HepG2 (cell line): ENCODE results near the gene MT4. TPM values are rescaled to one million over a fixed set of nuclear protein-coding genes. Genes with fewer than 3 reads are reported as not detected.

Experiments used
- CHCHD3 ChIP-seq: sonication (generic); formaldehyde crosslinking; IDR thresholded peaks from 2 replicates; pipeline ENCODE4 v1.8.0; 2022; ENCODE audit warnings: mild to moderate bottlenecking, missing genetic modification reagents, moderate library complexity
- HOMEZ ChIP-seq: IDR thresholded peaks from 2 replicates; pipeline ENCODE4 v1.6.1; 2016; ENCODE audit warnings: low read depth
- ISL2 ChIP-seq: sonication (generic); formaldehyde crosslinking; IDR thresholded peaks from 2 replicates; pipeline ENCODE4 v1.5.0; 2020; ENCODE audit warnings: missing genetic modification reagents
- KDM1A ChIP-seq: IDR thresholded peaks from 2 replicates; pipeline ENCODE4 v1.6.1; 2016; ENCODE audit warnings: missing compliant biosample characterization
- KDM3A ChIP-seq: IDR thresholded peaks from 2 replicates; pipeline ENCODE4 v1.6.1; 2018; ENCODE audit warnings: low read depth, missing compliant biosample characterization
- MAFG ChIP-seq: sonication (generic); formaldehyde crosslinking; IDR thresholded peaks from 2 replicates; pipeline ENCODE4 v1.5.1; 2020; ENCODE audit warnings: mild to moderate bottlenecking, missing genetic modification reagents
- PRDM4 ChIP-seq: sonication (generic); formaldehyde crosslinking; IDR thresholded peaks from 2 replicates; pipeline ENCODE4 v1.9.0; 2021; ENCODE audit warnings: missing genetic modification reagents, borderline replicate concordance
- RNF219 ChIP-seq: sonication (generic); formaldehyde crosslinking; IDR thresholded peaks from 2 replicates; pipeline ENCODE4 v1.5.0; 2020; ENCODE audit warnings: mild to moderate bottlenecking, missing genetic modification reagents
- SMAD9 ChIP-seq: sonication (generic); formaldehyde crosslinking; IDR thresholded peaks from 2 replicates; pipeline ENCODE4 v1.5.1; 2020; ENCODE audit warnings: mild to moderate bottlenecking, missing genetic modification reagents
- SMC3 ChIP-seq: IDR thresholded peaks from 2 replicates; pipeline ENCODE4 v1.6.1; 2011; ENCODE audit warnings: low read length, improper control_type of control experiment
- ZBTB2 ChIP-seq: sonication (generic); formaldehyde crosslinking; IDR thresholded peaks from 2 replicates; pipeline ENCODE4 v1.8.0; 2022; ENCODE audit warnings: low read depth, missing genetic modification reagents
- ZBTB39 ChIP-seq: sonication (generic); formaldehyde crosslinking; IDR thresholded peaks from 2 replicates; pipeline ENCODE4 v1.5.0; 2020; ENCODE audit warnings: missing genetic modification reagents
- ZEB1 ChIP-seq: IDR thresholded peaks from 2 replicates; pipeline ENCODE4 v1.6.1; 2012; ENCODE audit warnings: mild to moderate bottlenecking, low read depth, inconsistent platforms; ENCODE audit not compliant: insufficient replicate concordance
- ZNF230 ChIP-seq: sonication (generic); formaldehyde crosslinking; IDR thresholded peaks from 2 replicates; pipeline ENCODE4 v1.4.0; 2020; ENCODE audit warnings: mild to moderate bottlenecking, missing genetic modification reagents
- ZNF296 ChIP-seq: sonication (generic); formaldehyde crosslinking; conservative IDR thresholded peaks from 2 replicates; pipeline ENCODE4 v1.5.0; 2020; ENCODE audit warnings: mild to moderate bottlenecking, missing genetic modification reagents
- ZNF350 ChIP-seq: sonication (generic); formaldehyde crosslinking; IDR thresholded peaks from 2 replicates; pipeline ENCODE4 v1.4.0; 2020; ENCODE audit warnings: mild to moderate bottlenecking, low read depth, missing genetic modification reagents, borderline replicate concordance
- ZNF383 ChIP-seq: sonication (generic); formaldehyde crosslinking; IDR thresholded peaks from 2 replicates; pipeline ENCODE4 v1.4.0; 2020; ENCODE audit warnings: missing genetic modification reagents, mild to moderate bottlenecking, borderline replicate concordance
- ZNF550 ChIP-seq: sonication (generic); formaldehyde crosslinking; IDR thresholded peaks from 2 replicates; pipeline ENCODE4 v1.4.0; 2020; ENCODE audit warnings: mild to moderate bottlenecking, missing genetic modification reagents, borderline replicate concordance
- ZNF660 ChIP-seq: sonication (generic); formaldehyde crosslinking; IDR thresholded peaks from 2 replicates; pipeline ENCODE4 v1.5.1; 2020; ENCODE audit warnings: mild to moderate bottlenecking, low read depth, missing genetic modification reagents, borderline replicate concordance
- polyA plus RNA-seq, 8 experiments: library from polyadenylated mRNA; depleted of rRNA in 3 of 8; stranded (reverse) in 7 of 8; unstranded in 1 of 8; fragments of >200 nt; fragmentation: Illumina TruSeq in 4 of 8; extraction: Trizol in 4 of 8; gene quantifications; 2 replicates each; pipeline versions ENCODE4 v1.2.1 to v1.2.3, GENCODE V29; 2011 to 2016; ENCODE audit warnings: low read depth in 4 of 8, missing spikeins in 1 of 8, mixed read lengths in 1 of 8; ENCODE audit not compliant: insufficient read depth in 1 of 8
- total RNA-seq, 5 experiments: library from RNA; depleted of rRNA; stranded (reverse); fragments of >200 nt; fragmentation: Illumina TruSeq; extraction: Trizol; gene quantifications; 2 replicates each; pipeline ENCODE4 v1.2.3, GENCODE V29; 2016; ENCODE audit warnings: low read depth in 1 of 5

MT4 gene
- total and polyA plus RNA-seq, 2 of the 13 experiments (the other 11 are each of a cell fraction or from before 2014, with no cell fraction given): not detected

- TF ChIP-seq RNF219 (CRISPR knock-in tag): no peak
- peak; percentile 68 for TF ChIP-seq ZNF230 (CRISPR knock-in tag)
- TF ChIP-seq HOMEZ: no peak
- TF ChIP-seq MAFG (CRISPR knock-in tag): peak; percentile 70; the same call in 1 of the 2 replicates
- 0 out of 2 replicates have a peak, but pooled peaks have one; percentile 3 for TF ChIP-seq ZBTB39 (CRISPR knock-in tag)
- TF ChIP-seq ZNF296 (CRISPR knock-in tag): no peak; the same call in 1 of the 2 replicates
- 0 out of 2 replicates have a peak, but pooled peaks have one; percentile 23 for TF ChIP-seq CHCHD3 (CRISPR knock-in tag)
- TF ChIP-seq ZNF350 (CRISPR knock-in tag): peak; percentile 88
- TF ChIP-seq SMAD9 (CRISPR knock-in tag): no peak
- TF ChIP-seq ZNF660 (CRISPR knock-in tag): no peak
- TF ChIP-seq PRDM4 (CRISPR knock-in tag): peak; percentile 37; the same call in 1 of the 2 replicates
- no peak for TF ChIP-seq ZNF383 (CRISPR knock-in tag)
- TF ChIP-seq ZEB1: no peak
- TF ChIP-seq ZNF550 (CRISPR knock-in tag): peak; percentile 95; the same call in 1 of the 2 replicates
- TF ChIP-seq KDM1A: no peak
- no peak for TF ChIP-seq KDM3A
- TF ChIP-seq ZBTB2: no peak
- peak; percentile 74 for TF ChIP-seq ISL2 (CRISPR knock-in tag)
- no peak for TF ChIP-seq SMC3
Observed at GRCh38 chr16:56519459-56520250, 45.2 kb upstream of the MT4 start, which contains the start of gene BBS2 (continued).
